ENCODE data around the gene ING1.
"Not testable (repeated sequence)": the region's sequence is repeated elsewhere in the genome, so short reads cannot be mapped to it uniquely, and the experiment has no call there.

Gene ING1

GRCh38 chr13:110713642-110713952 lies at the start of gene ING1:
ING1 (plus strand) TSS chr13:110713700; CDS start chr13:110714150, 450 bp downstream.
- no peak for DNase-seq

GRCh38 chr13:110664041-110664440 lies 49.5 kb upstream of the ING1 start:
- no peak for DNase-seq

GRCh38 chr13:110664673-110665072 lies 48.8 kb upstream of the ING1 start:
- no peak for DNase-seq

- no peak for DNase-seq
These were observed 47.8 kb upstream of the ING1 start for GRCh38 chr13:110665491-110666254.

GRCh38 chr13:110666255-110666533 lies 47.3 kb upstream of the ING1 start:
- DNase-seq, result no peak

GRCh38 chr13:110669036-110669435 lies 44.5 kb upstream of the ING1 start:
- DNase-seq, result no peak

GRCh38 chr13:110669814-110670213 lies 43.7 kb upstream of the ING1 start:
- not testable (repeated sequence) for DNase-seq

GRCh38 chr13:110676595-110677587 lies 36.6 kb upstream of the ING1 start:
- no peak for DNase-seq

- no peak for DNase-seq
These were observed 35.6 kb upstream of the ING1 start for GRCh38 chr13:110677731-110678545.

- DNase-seq, result no peak
These were observed 32.6 kb upstream of the ING1 start for GRCh38 chr13:110680852-110681251.

- DNase-seq, result no peak
These were observed 31.5 kb upstream of the ING1 start for GRCh38 chr13:110681868-110682550.

GRCh38 chr13:110682746-110683145 lies 30.8 kb upstream of the ING1 start:
- DNase-seq, result no peak

GRCh38 chr13:110683203-110683883 lies 30.2 kb upstream of the ING1 start:
- DNase-seq, result peak; percentile 26

- no peak for DNase-seq
These were observed 29.6 kb upstream of the ING1 start for GRCh38 chr13:110683921-110684320.

- no peak for DNase-seq
These were observed 29.0 kb upstream of the ING1 start for GRCh38 chr13:110684388-110685056.

- DNase-seq, result no peak
These were observed 28.0 kb upstream of the ING1 start for GRCh38 chr13:110685305-110686020.

- DNase-seq, result no peak
These were observed 25.8 kb upstream of the ING1 start for GRCh38 chr13:110687736-110688135.

GRCh38 chr13:110689041-110689440 lies 24.5 kb upstream of the ING1 start:
- DNase-seq, result no peak

GRCh38 chr13:110689711-110690110 lies 23.8 kb upstream of the ING1 start:
- DNase-seq, result no peak

- DNase-seq, result no peak
These were observed 23.0 kb upstream of the ING1 start for GRCh38 chr13:110690516-110690915.

GRCh38 chr13:110695774-110696173 lies 17.7 kb upstream of the ING1 start:
- DNase-seq, result not testable (repeated sequence)
